ENCODE results near the gene RPS6KA2. TPM values are rescaled to one million over a fixed set of nuclear protein-coding genes. Genes with fewer than 3 reads are reported as not detected.

The RPS6KA2 gene
- total RNA-seq, 2 donors from 2014 or later = 7.8 to 13.6 TPM

GRCh38 chr6:166381381-166381732 lies 245.7 kb downstream of the RPS6KA2 start:
- DNase-seq = no peak
- H3K27ac ChIP-seq = peak overlapping the region; percentile 98
- no peaks in the 10 kb centered on the region for H3K9me3 ChIP-seq
- peaks cover 3% of the 10 kb centered on the region for H3K4me1 ChIP-seq
- TF ChIP-seq CTCF (IDR thresholded peaks at IDR 0.05) = no peak
- H3K9ac ChIP-seq (ENCODE audit: low read depth in 2 of 2, low read length in 2 of 2) = peak overlapping the region; percentile 30 to 98
- peak overlapping the region; percentile 95 for H3K4me3 ChIP-seq
- no peaks in the 10 kb centered on the region for H3K27me3 ChIP-seq
- H3K36me3 ChIP-seq = no peaks in the 10 kb centered on the region
- intact Hi-C loops (cut with DNase I) = no loop called here

- Histone ChIP-seq H3K4me3 (no peak overlapping the region), H3K27me3 (no peaks in the 10 kb centered on the region), H3K9ac (ENCODE audit: low read depth in 2 of 2, low read length in 2 of 2) (no peak overlapping the region), H3K27ac (no peak overlapping the region), H3K36me3 (no peaks in the 10 kb centered on the region), H3K9me3 (no peaks in the 10 kb centered on the region), H3K4me1 (peaks cover 3% of the 10 kb centered on the region)
- no peak for TF ChIP-seq CTCF (IDR thresholded peaks at IDR 0.05)
- DNase-seq = no peak
- intact Hi-C loops (cut with DNase I) = loop anchor here (5.0 kb wide), 1 partner anchor 37 kb away; the partner anchor contains the start of gene SFT2D1
Measured at GRCh38 chr6:166379800-166380199, 247.3 kb downstream of the RPS6KA2 start.

GRCh38 chr6:166379103-166379586 lies 247.9 kb downstream of the RPS6KA2 start:
- no peak overlapping the region for H3K27ac ChIP-seq
- TF ChIP-seq CTCF (IDR thresholded peaks at IDR 0.05) = no peak

GRCh38 chr6:166377721-166378120 lies 249.3 kb downstream of the RPS6KA2 start:
- H3K27me3 ChIP-seq = no peaks in the 10 kb centered on the region
- H3K36me3 ChIP-seq = no peaks in the 10 kb centered on the region
- no peak for DNase-seq
- TF ChIP-seq CTCF (IDR thresholded peaks at IDR 0.05) = no peak
- no peaks in the 10 kb centered on the region for H3K4me1 ChIP-seq
- no peak overlapping the region for H3K27ac ChIP-seq
- no peaks in the 10 kb centered on the region for H3K9me3 ChIP-seq
- intact Hi-C loops (cut with DNase I) = loop anchor here (5.0 kb wide), 1 partner anchor 35 kb away; the partner anchor contains the start of gene SFT2D1
- no peak overlapping the region for H3K4me3 ChIP-seq
- no peak overlapping the region for H3K9ac ChIP-seq (ENCODE audit: low read depth in 2 of 2, low read length in 2 of 2)

More at GRCh38 chr6:166379103-166379586, 247.9 kb downstream of the RPS6KA2 start:
- no peak for DNase-seq
- no peak overlapping the region for H3K4me3 ChIP-seq
- H3K9ac ChIP-seq (ENCODE audit: low read depth in 2 of 2, low read length in 2 of 2) = no peak overlapping the region
- H3K36me3 ChIP-seq = no peaks in the 10 kb centered on the region
- no peaks in the 10 kb centered on the region for H3K27me3 ChIP-seq
- no peaks in the 10 kb centered on the region for H3K9me3 ChIP-seq
- H3K4me1 ChIP-seq = peaks cover 2% of the 10 kb centered on the region
- intact Hi-C loops (cut with DNase I) = loop anchor here (5.0 kb wide), 1 partner anchor 37 kb away; the partner anchor contains the start of gene SFT2D1

- H3K27ac ChIP-seq = no peak overlapping the region
- H3K36me3 ChIP-seq = no peaks in the 10 kb centered on the region
- intact Hi-C loops (cut with DNase I) = loop anchor here (5.0 kb wide), 1 partner anchor 33 kb away; the partner anchor contains the start of gene SFT2D1
- no peaks in the 10 kb centered on the region for H3K4me1 ChIP-seq
- no peak overlapping the region for H3K9ac ChIP-seq (ENCODE audit: low read depth in 2 of 2, low read length in 2 of 2)
- DNase-seq = no peak
- TF ChIP-seq CTCF (IDR thresholded peaks at IDR 0.05) = no peak
- H3K9me3 ChIP-seq = no peaks in the 10 kb centered on the region
- no peaks in the 10 kb centered on the region for H3K27me3 ChIP-seq
- H3K4me3 ChIP-seq = no peak overlapping the region
Measured at GRCh38 chr6:166375013-166375412, 252.0 kb downstream of the RPS6KA2 start.

Measured in colonic mucosa (tissue), 4 donors.